Measurements from ENCODE around the gene SLC5A12. TPM values are rescaled to one million over a fixed set of nuclear protein-coding genes. Genes with fewer than 3 reads are reported as not detected.

Gene SLC5A12
- total RNA-seq, 2 donors from 2014 or later: not detected

DNA sequence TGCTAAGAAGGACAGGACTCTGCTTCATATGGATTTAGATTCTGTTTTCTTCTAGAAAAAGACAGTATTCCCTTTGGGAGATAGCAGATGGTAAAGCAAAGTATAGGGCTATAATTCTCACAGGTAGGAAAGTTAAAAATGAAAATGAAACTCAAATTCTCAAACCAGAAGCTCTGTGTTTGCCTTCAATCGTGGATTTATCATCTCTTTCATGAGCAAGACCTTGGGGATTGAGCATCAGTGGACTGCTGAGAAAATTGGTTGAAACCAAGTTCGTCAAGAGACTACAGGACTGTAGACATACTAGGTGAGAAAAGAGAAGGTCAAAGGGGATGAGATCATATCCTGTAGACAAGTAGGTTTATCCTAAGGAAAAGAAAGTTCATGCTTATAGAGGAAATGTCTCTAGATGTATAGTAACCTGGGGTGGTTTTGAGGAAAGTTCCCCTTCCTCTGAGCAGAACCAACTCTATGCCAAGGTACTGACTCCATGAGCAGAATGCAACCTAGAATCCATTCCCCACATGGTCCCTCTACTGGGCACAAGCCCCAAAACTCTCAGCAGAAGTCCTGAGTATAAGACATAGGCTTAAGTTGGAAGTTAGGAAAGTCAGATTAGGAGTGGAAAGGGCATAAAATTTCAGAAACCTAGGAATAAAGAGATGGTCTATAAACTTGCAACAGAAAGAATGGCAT lies 46.5 kb downstream of the SLC5A12 start:
- Histone ChIP-seq H3K36me3 (replicated peaks in 1 of 2; ENCODE audit: insufficient read depth in 1 of 2, low read depth in 2 of 2) (no peaks in the 10 kb centered on the region), H3K4me1 (no peaks in the 10 kb centered on the region), H3K27ac (no peak overlapping the region), H3K9me3 (no peaks in the 10 kb centered on the region), H3K27me3 (no peaks in the 10 kb centered on the region), H3K4me3 (no peak overlapping the region)
- ATAC-seq (no peak), DNase-seq (no peak)
- 20 to 27% methylated on average over 2 of the region's 2 CpGs for WGBS, 2 donors
- intact Hi-C loops (cut with DNase I): no loop called here
- no peak for TF ChIP-seq POLR2A (IDR thresholded peaks at IDR 0.05)
- TF ChIP-seq, protein P1, sequence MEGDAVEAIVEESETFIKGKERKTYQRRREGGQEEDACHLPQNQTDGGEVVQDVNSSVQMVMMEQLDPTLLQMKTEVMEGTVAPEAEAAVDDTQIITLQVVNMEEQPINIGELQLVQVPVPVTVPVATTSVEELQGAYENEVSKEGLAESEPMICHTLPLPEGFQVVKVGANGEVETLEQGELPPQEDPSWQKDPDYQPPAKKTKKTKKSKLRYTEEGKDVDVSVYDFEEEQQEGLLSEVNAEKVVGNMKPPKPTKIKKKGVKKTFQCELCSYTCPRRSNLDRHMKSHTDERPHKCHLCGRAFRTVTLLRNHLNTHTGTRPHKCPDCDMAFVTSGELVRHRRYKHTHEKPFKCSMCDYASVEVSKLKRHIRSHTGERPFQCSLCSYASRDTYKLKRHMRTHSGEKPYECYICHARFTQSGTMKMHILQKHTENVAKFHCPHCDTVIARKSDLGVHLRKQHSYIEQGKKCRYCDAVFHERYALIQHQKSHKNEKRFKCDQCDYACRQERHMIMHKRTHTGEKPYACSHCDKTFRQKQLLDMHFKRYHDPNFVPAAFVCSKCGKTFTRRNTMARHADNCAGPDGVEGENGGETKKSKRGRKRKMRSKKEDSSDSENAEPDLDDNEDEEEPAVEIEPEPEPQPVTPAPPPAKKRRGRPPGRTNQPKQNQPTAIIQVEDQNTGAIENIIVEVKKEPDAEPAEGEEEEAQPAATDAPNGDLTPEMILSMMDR (IDR thresholded peaks at IDR 0.05): no peak

GRCh38 chr11:26665946-26666345 lies 55.9 kb downstream of the SLC5A12 start:
- Histone ChIP-seq H3K27me3 (no peaks in the 10 kb centered on the region), H3K36me3 (replicated peaks in 1 of 2; ENCODE audit: insufficient read depth in 1 of 2, low read depth in 2 of 2) (no peaks in the 10 kb centered on the region), H3K27ac (no peak overlapping the region), H3K9me3 (no peaks in the 10 kb centered on the region), H3K4me3 (no peak overlapping the region), H3K4me1 (no peaks in the 10 kb centered on the region)
- DNase-seq (no peak), ATAC-seq (no peak)
- 39 to 53% methylated on average over 1 of the region's 1 CpG for WGBS, 2 donors
- intact Hi-C loops (cut with DNase I): no loop called here
- TF ChIP-seq, protein P1 (IDR thresholded peaks at IDR 0.05): no peak
- no peak for TF ChIP-seq POLR2A (IDR thresholded peaks at IDR 0.05)

DNA sequence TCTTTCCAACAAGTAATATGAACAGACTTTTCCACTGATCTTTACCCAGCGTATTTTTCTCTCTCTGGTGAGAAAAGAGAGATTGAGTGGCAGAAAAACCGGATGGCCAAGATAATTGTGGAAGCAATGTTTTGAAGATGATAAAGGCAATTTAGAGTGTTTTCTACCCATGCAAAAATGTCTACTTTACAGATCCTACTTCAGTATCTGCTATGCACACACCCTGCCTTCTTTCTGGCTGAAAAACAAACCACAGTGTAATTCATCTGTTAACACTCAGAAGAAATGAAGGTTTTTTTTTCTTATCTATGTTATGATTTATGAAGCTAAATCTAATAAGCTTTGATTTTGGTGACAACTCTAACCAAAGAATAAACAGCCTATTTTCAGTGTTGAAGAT lies 56.8 kb downstream of the SLC5A12 start:
- no peak for DNase-seq
- Histone ChIP-seq H3K27me3 (no peaks in the 10 kb centered on the region), H3K36me3 (replicated peaks in 1 of 2; ENCODE audit: insufficient read depth in 1 of 2, low read depth in 2 of 2) (no peaks in the 10 kb centered on the region), H3K4me1 (no peaks in the 10 kb centered on the region), H3K9me3 (no peaks in the 10 kb centered on the region), H3K4me3 (no peak overlapping the region), H3K27ac (no peak overlapping the region)
- no peak for TF ChIP-seq POLR2A (IDR thresholded peaks at IDR 0.05)
- TF ChIP-seq, protein P1 (IDR thresholded peaks at IDR 0.05): no peak
- ATAC-seq: no peak
- intact Hi-C loops (cut with DNase I): no loop called here
- 54 to 59% methylated on average over 2 of the region's 2 CpGs for WGBS, 2 donors

DNA sequence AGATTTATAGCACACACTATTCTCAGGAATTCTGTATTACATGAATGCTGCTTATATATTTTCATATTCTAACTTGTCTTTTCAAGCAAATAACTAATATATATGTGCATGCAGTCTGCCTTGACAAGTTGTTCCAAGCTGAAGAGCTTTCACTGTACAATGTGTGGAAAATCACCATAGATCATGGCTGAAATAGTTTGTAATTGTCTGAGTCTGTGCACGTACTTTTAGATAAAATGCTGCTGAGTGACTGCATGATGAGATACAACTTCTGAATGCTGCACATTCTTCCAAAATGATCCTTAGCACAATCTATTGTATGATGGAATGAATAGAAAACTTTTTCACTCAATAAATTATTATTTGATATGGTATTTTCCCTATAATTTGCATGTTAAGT lies 58.9 kb downstream of the SLC5A12 start:
- no peak overlapping the region for H3K27ac ChIP-seq

More for the DNA sequence above, 58.9 kb downstream of the SLC5A12 start:
- H3K9me3 ChIP-seq: no peaks in the 10 kb centered on the region
- TF ChIP-seq, protein P1 (IDR thresholded peaks at IDR 0.05): no peak
- TF ChIP-seq POLR2A (IDR thresholded peaks at IDR 0.05): no peak
- no peak overlapping the region for H3K4me3 ChIP-seq
- intact Hi-C loops (cut with DNase I): no loop called here
- no peak for ATAC-seq
- H3K36me3 ChIP-seq (replicated peaks in 1 of 2; ENCODE audit: insufficient read depth in 1 of 2, low read depth in 2 of 2): no peaks in the 10 kb centered on the region
- no peaks in the 10 kb centered on the region for H3K27me3 ChIP-seq
- no peak for DNase-seq
- H3K4me1 ChIP-seq: no peaks in the 10 kb centered on the region
- WGBS, 2 donors: 42 to 53% methylated on average over 1 of the region's 1 CpG

Measured in body of pancreas (tissue), 4 donors.